MCF 10A (cell line): ENCODE results near the gene ATP1A2. TPM values are rescaled to one million over a fixed set of nuclear protein-coding genes. Genes with fewer than 3 reads are reported as not detected.

Source experiments
- BruUV-seq: library from RNA; stranded (reverse); fragments of 400-500 nt; replicated peaks from 2 replicates; lab custom pipeline; 2021; lab: Mats Ljungman, UMichigan
- CTCF ChIA-PET: fragments of 300-600 bp; sonication (Branson Sonifier 250); formaldehyde crosslinking; extraction: SDS; loops from one replicate; lab custom pipeline; 2021; ENCODE audit warnings: antibody characterized with exemption, inconsistent platforms; lab: Yijun Ruan, JAX
- POLR2A ChIA-PET: fragments of 300-600, 350-650 bp; sonication (Branson Sonifier 250); formaldehyde crosslinking; extraction: SDS; loops from one replicate; lab custom pipeline; 2020; ENCODE audit warnings: antibody characterized with exemption, inconsistent platforms; lab: Yijun Ruan, JAX
- DNase-seq: peaks from one replicate; pipeline ENCODE4 v3.0.0-alpha.2; 2018; ENCODE audit not compliant: unreplicated experiment
- H3K27ac Mint-ChIP-seq: one replicate; pipeline ENCODE4 v1.8.0; 2022; ENCODE audit warnings: mild to moderate bottlenecking, low read depth, mixed read lengths; ENCODE audit not compliant: unreplicated experiment
- H3K27me3 Mint-ChIP-seq: one replicate; pipeline ENCODE4 v1.8.0; 2022; ENCODE audit warnings: mixed read lengths; ENCODE audit not compliant: insufficient read depth, unreplicated experiment
- H3K36me3 Mint-ChIP-seq: one replicate; pipeline ENCODE4 v1.8.0; 2022; ENCODE audit warnings: mild to moderate bottlenecking, moderate library complexity, mixed read lengths; ENCODE audit not compliant: insufficient read depth, unreplicated experiment
- H3K4me1 Mint-ChIP-seq: one replicate; pipeline ENCODE4 v1.8.0; 2022; ENCODE audit warnings: mixed read lengths; ENCODE audit not compliant: insufficient read depth, unreplicated experiment
- H3K4me3 Mint-ChIP-seq: one replicate; pipeline ENCODE4 v1.8.0; 2022; ENCODE audit warnings: mild to moderate bottlenecking, moderate library complexity, mixed read lengths; ENCODE audit not compliant: unreplicated experiment
- H3K9me3 Mint-ChIP-seq: one replicate; pipeline ENCODE4 v1.8.0; 2022; ENCODE audit warnings: mixed read lengths; ENCODE audit not compliant: unreplicated experiment
- CTCF ChIP-seq: fragments of 200-600 bp; IDR thresholded peaks from one replicate; pipeline ENCODE4 v1.8.0; 2022; ENCODE audit warnings: antibody characterized with exemption, mild to moderate bottlenecking; ENCODE audit not compliant: unreplicated experiment
- intact Hi-C: fragments of 100-400 bp; cut with micrococcal nuclease; formaldehyde crosslinking; loops from 2 replicates; pipeline ENCODE4 v1.14.1; 2022
- total RNA-seq: library from RNA; stranded (reverse); gene quantifications from 2 replicates; pipeline ENCODE4 v1.2.3, GENCODE V29; 2022

ATP1A2 gene
- total RNA-seq, 1 experiment from 2014 or later, result not detected

GRCh38 chr1:160081261-160081936, 34.2 kb upstream of the ATP1A2 start, which contains the start of gene KCNJ9:
TSS of gene KCNJ9 (plus strand) at chr1:160081538. CDS start at chr1:160084031, 2,493 bp downstream.
- H3K4me1 Mint-ChIP-seq, result peaks cover 5% of the 10 kb centered on the region
- intact Hi-C loops, result no loop called here
- H3K27me3 Mint-ChIP-seq, result peaks cover 64% of the 10 kb centered on the region
- H3K9me3 Mint-ChIP-seq, result no peaks in the 10 kb centered on the region
- no peak within 1 kb of the TSS for H3K4me3 Mint-ChIP-seq
- H3K36me3 Mint-ChIP-seq, result peaks cover 4% of the 10 kb centered on the region
- no peak within 1 kb of the TSS for H3K27ac Mint-ChIP-seq
- no peak for TF ChIP-seq CTCF
- POLR2A ChIA-PET, result interaction anchor here (0.7 to 2.2 kb wide), 2 partner anchors 36 to 50 kb away, joined by 3 to 8 read pairs; no protein-coding TSS in a partner anchor
- DNase-seq, result no peak
- CTCF ChIA-PET, result interaction anchor here (0.6 to 49.6 kb wide), 15 partner anchors 1 to 1960 kb away, joined by 3 to 1546 read pairs (median 4); partner anchors contain the start of genes IGSF8, KCNJ10, KCNJ9 and PEA15
- no TSS peak for BruUV-seq

GRCh38 chr1:160082487-160082886, 33.1 kb upstream of the ATP1A2 start:
- H3K36me3 Mint-ChIP-seq, result no peaks in the 10 kb centered on the region
- H3K27me3 Mint-ChIP-seq, result peaks cover 57% of the 10 kb centered on the region
- H3K9me3 Mint-ChIP-seq, result no peaks in the 10 kb centered on the region
- peaks cover 5% of the 10 kb centered on the region for H3K4me1 Mint-ChIP-seq
- ChIA-PET CTCF (interaction anchor here (0.6 to 49.6 kb wide), 7 partner anchors 2 to 209 kb away, joined by 3 to 1546 read pairs (median 6); partner anchors contain the start of genes IGSF8, KCNJ10, KCNJ9 and PEA15), POLR2A (interaction anchor here (0.6 to 1.0 kb wide), 3 partner anchors 14 to 56 kb away, joined by 3 read pairs; no protein-coding TSS in a partner anchor)
- no peak overlapping the region for H3K4me3 Mint-ChIP-seq
- intact Hi-C loops, result no loop called here
- no peak overlapping the region for H3K27ac Mint-ChIP-seq
- DNase-seq, result no peak
- BruUV-seq, result no TSS peak
- TF ChIP-seq CTCF, result no peak

- ChIA-PET POLR2A (interaction anchor here (1.0 kb wide), 1 partner anchor 14 kb away, joined by 3 read pairs; no protein-coding TSS in a partner anchor), CTCF (interaction anchor here (0.6 to 49.6 kb wide), 5 partner anchors 2 to 169 kb away, joined by 3 to 1546 read pairs (median 10); partner anchors contain the start of genes IGSF8, KCNJ10 and KCNJ9)
- H3K27me3 Mint-ChIP-seq, result peaks cover 52% of the 10 kb centered on the region
Observed at GRCh38 chr1:160082926-160083325, 32.6 kb upstream of the ATP1A2 start.

More at GRCh38 chr1:160082926-160083325, 32.6 kb upstream of the ATP1A2 start:
- H3K4me3 Mint-ChIP-seq, result no peak overlapping the region
- H3K9me3 Mint-ChIP-seq, result no peaks in the 10 kb centered on the region
- no peak for DNase-seq
- intact Hi-C loops, result no loop called here
- BruUV-seq, result no TSS peak
- H3K36me3 Mint-ChIP-seq, result no peaks in the 10 kb centered on the region
- peaks cover 5% of the 10 kb centered on the region for H3K4me1 Mint-ChIP-seq
- TF ChIP-seq CTCF, result no peak
- H3K27ac Mint-ChIP-seq, result no peak overlapping the region
